Muscle of leg (tissue), 11 donors: ENCODE measurements around the gene GNMT. TPM values are rescaled to one million over a fixed set of nuclear protein-coding genes. Genes with fewer than 3 reads are reported as not detected.
"Not testable (repeated sequence)": the region's sequence is repeated elsewhere in the genome, so short reads cannot be mapped to it uniquely, and the experiment has no call there.

ENCODE experiments used
- DNase-seq: peaks from one replicate; pipeline ENCODE4 v3.0.0; 2013
- H3K27ac ChIP-seq: one replicate; pipeline ENCODE4 v1.5.1; 2013; ENCODE audit warnings: mild to moderate bottlenecking, low read length, control low read depth
- H3K27me3 ChIP-seq: one replicate; pipeline ENCODE4 v1.6.1; 2013; ENCODE audit warnings: low read length; ENCODE audit not compliant: control insufficient read depth, insufficient read depth
- H3K36me3 ChIP-seq: one replicate; pipeline ENCODE4 v1.6.1; 2013; ENCODE audit warnings: low read length; ENCODE audit not compliant: control insufficient read depth, insufficient read depth
- H3K4me1 ChIP-seq: one replicate; pipeline ENCODE4 v1.6.1; 2013; ENCODE audit warnings: low read length; ENCODE audit not compliant: control insufficient read depth, insufficient read depth
- H3K4me3 ChIP-seq: one replicate; pipeline ENCODE4 v1.5.1; 2013; ENCODE audit warnings: low read length, control low read depth
- H3K9me3 ChIP-seq: replicated peaks from 2 replicates; pipeline ENCODE4 v1.6.1; 2013; ENCODE audit warnings: low read depth, low read length; ENCODE audit not compliant: control insufficient read depth
- WGBS: methylation state at CpG from one replicate; pipeline ENCODE4 v1.1.5; 2013; ENCODE audit warnings: missing lambda C conversion rate; ENCODE audit not compliant: insufficient coverage; 5-methylcytosine and 5-hydroxymethylcytosine counted together
- polyA plus RNA-seq, 8 donors: library from polyadenylated mRNA; unstranded; fragments of 120-200 nt; gene quantifications; one replicate each; pipeline versions ENCODE4 v1.2.1 to v1.2.3, GENCODE V29; 2013; ENCODE audit warnings: inconsistent platforms in 1 of 8, low replicate concordance in 1 of 8; ENCODE audit not compliant: insufficient read length in 8 of 8, insufficient read depth in 1 of 8
- total RNA-seq: library from RNA; stranded (reverse); fragments of 120-200 nt; gene quantifications from one replicate; pipeline ENCODE4 v1.2.4, GENCODE V29; 2013

GNMT gene
- total and polyA plus RNA-seq, 9 donors, result 0.10 to 1.0 (median 0.42) TPM

DNA sequence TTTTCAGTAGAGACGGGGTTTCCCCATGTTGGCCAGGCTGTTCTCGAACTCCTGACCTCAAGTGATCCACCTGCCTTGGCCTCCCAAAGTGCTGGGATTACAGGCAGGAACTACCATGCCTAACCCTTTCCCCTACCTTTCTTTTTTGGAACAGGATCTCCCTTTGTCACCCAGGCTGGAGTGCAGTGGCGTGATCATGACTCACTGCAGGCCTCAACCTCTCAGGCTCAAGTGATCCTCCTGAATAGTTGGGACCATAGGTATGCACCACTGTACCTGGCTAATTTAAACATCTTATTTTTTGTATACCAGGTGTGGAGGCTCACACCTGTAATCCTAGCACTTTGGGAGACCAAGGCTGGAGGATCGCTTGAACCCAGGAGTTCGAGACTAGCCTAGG lies 19.2 kb upstream of the GNMT start:
- H3K36me3 ChIP-seq, result peaks cover 47% of the 10 kb centered on the region

GRCh38 chr6:42942444-42942843 lies 18.1 kb upstream of the GNMT start:
- no peaks in the 10 kb centered on the region for H3K27me3 ChIP-seq
- peaks cover 37% of the 10 kb centered on the region for H3K36me3 ChIP-seq
- 58% methylated on average over 3 of the region's 7 CpGs for WGBS
- no peak for DNase-seq
- H3K4me1 ChIP-seq, result no peaks in the 10 kb centered on the region
- no peaks in the 10 kb centered on the region for H3K9me3 ChIP-seq
- no peak overlapping the region for H3K4me3 ChIP-seq
- H3K27ac ChIP-seq, result no peak overlapping the region

More for the DNA sequence above, 19.2 kb upstream of the GNMT start:
- not testable (repeated sequence) for H3K27ac ChIP-seq, DNase-seq, H3K27me3 ChIP-seq, H3K4me1 ChIP-seq, H3K4me3 ChIP-seq, H3K9me3 ChIP-seq
- WGBS, result 93% methylated on average over 2 of the region's 5 CpGs

GRCh38 chr6:42947950-42948349 lies 12.6 kb upstream of the GNMT start:
- no peak overlapping the region for H3K27ac ChIP-seq
- H3K4me3 ChIP-seq, result no peak overlapping the region
- no peaks in the 10 kb centered on the region for H3K27me3 ChIP-seq
- peak; percentile 67 for DNase-seq
- H3K4me1 ChIP-seq, result no peaks in the 10 kb centered on the region
- peaks cover 7% of the 10 kb centered on the region for H3K36me3 ChIP-seq
- H3K9me3 ChIP-seq, result no peaks in the 10 kb centered on the region

GRCh38 chr6:42952389-42952788 lies 8.2 kb upstream of the GNMT start:
- H3K27me3 ChIP-seq, result no peaks in the 10 kb centered on the region
- DNase-seq, result no peak
- 50% methylated on average over 2 of the region's 4 CpGs for WGBS
- no peaks in the 10 kb centered on the region for H3K9me3 ChIP-seq
- no peak overlapping the region for H3K4me3 ChIP-seq
- H3K4me1 ChIP-seq, result no peaks in the 10 kb centered on the region
- H3K36me3 ChIP-seq, result no peaks in the 10 kb centered on the region
- H3K27ac ChIP-seq, result no peak overlapping the region

- H3K27ac ChIP-seq, H3K27me3 ChIP-seq, H3K36me3 ChIP-seq, DNase-seq, H3K4me3 ChIP-seq, H3K9me3 ChIP-seq, H3K4me1 ChIP-seq: not testable (repeated sequence)
- WGBS, result 86% methylated on average over 3 of the region's 4 CpGs
Measured at GRCh38 chr6:42954405-42954804, 6.1 kb upstream of the GNMT start.

- H3K9me3 ChIP-seq, result no peaks in the 10 kb centered on the region
- no CpG with 5 or more reads among the region's 8 CpGs for WGBS
- peaks cover 11% of the 10 kb centered on the region for H3K27me3 ChIP-seq
- no peak overlapping the region for H3K4me3 ChIP-seq
- DNase-seq, result no peak
- no peak overlapping the region for H3K27ac ChIP-seq
- peaks cover 10% of the 10 kb centered on the region for H3K36me3 ChIP-seq
- H3K4me1 ChIP-seq, result peaks cover 13% of the 10 kb centered on the region
Measured at GRCh38 chr6:42958125-42958524, 2.4 kb upstream of the GNMT start.

DNA sequence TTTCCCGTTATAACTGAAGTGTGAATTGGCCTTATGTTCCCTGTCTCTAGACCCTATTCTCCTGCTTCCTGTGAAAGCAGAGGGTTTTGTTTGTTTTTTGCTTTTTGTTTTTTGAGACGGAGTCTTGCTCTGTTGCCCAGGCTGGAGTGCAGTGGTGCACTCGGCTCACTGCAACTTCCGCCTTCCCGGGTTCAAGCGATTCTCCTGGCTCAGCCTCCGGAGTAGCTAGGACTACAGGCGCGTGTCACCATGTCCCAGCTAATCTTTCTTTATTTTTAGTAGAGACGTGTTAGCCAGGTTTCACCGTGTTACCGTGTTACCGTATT lies 674 bp upstream of the GNMT start:
- no peak overlapping the region for H3K27ac ChIP-seq

GRCh38 chr6:42961020-42961470 lies 491 bp downstream of the GNMT start:
- WGBS, result 19% methylated on average over 15 of the region's 15 CpGs
- Histone ChIP-seq H3K27ac (no peak overlapping the region), H3K4me3 (peak overlapping the region; percentile 46), H3K36me3 (peaks cover 38% of the 10 kb centered on the region), H3K9me3 (no peaks in the 10 kb centered on the region), H3K4me1 (peaks cover 13% of the 10 kb centered on the region), H3K27me3 (peaks cover 11% of the 10 kb centered on the region)
- DNase-seq, result no peak

More for the DNA sequence above, 674 bp upstream of the GNMT start:
- WGBS, result 17% methylated on average over 8 of the region's 13 CpGs
- Histone ChIP-seq H3K4me1 (peaks cover 13% of the 10 kb centered on the region), H3K9me3 (no peaks in the 10 kb centered on the region), H3K27me3 (peaks cover 11% of the 10 kb centered on the region), H3K4me3 (peak overlapping the region; percentile 46), H3K36me3 (peaks cover 27% of the 10 kb centered on the region)
- DNase-seq, result no peak

- H3K9me3 ChIP-seq, result no peaks in the 10 kb centered on the region
- peaks cover 46% of the 10 kb centered on the region for H3K36me3 ChIP-seq
- peaks cover 11% of the 10 kb centered on the region for H3K27me3 ChIP-seq
- H3K27ac ChIP-seq, result no peak overlapping the region
- no peak overlapping the region for H3K4me3 ChIP-seq
- H3K4me1 ChIP-seq, result peaks cover 13% of the 10 kb centered on the region
- 88% methylated on average over 5 of the region's 12 CpGs for WGBS
- DNase-seq, result no peak
Measured at GRCh38 chr6:42962096-42962495, 1.5 kb downstream of the GNMT start.

DNA sequence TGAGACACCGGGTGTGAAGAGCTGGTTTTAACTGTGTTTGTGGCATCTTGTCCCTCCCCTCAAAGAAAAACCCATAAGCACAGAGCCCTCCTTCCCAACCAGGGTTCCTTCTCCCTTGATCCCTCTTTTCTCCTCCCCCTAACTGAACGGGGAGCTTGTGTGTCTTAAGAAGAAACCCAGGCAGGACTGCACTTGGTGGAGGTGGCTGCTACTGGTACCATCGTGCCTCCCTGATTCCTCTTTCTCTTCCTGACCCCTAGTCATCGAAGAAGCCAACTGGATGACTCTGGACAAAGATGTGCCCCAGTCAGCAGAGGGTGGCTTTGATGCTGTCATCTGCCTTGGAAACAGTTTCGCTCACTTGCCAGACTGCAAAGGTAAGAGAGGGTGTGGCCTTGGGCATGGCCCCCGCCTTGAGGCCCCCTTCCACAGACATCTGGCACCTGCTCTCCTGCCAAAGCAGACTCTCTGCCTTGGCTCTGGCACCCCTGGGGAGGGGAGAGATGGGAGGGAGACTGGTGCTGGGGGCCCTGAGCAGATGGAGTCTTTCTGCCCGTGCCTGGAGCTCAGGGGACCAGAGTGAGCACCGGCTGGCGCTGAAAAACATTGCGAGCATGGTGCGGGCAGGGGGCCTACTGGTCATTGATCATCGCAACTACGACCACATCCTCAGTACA lies 2.1 kb downstream of the GNMT start:
- no peak overlapping the region for H3K27ac ChIP-seq
- H3K36me3 ChIP-seq, result peaks cover 52% of the 10 kb centered on the region
- WGBS, result 85% methylated on average over 4 of the region's 13 CpGs
- H3K9me3 ChIP-seq, result no peaks in the 10 kb centered on the region
- no peak for DNase-seq
- peaks cover 11% of the 10 kb centered on the region for H3K27me3 ChIP-seq
- no peak overlapping the region for H3K4me3 ChIP-seq
- H3K4me1 ChIP-seq, result peaks cover 13% of the 10 kb centered on the region
